Spleen (tissue), 11 donors: Measurements from ENCODE around the gene SNX11. TPM values are rescaled to one million over a fixed set of nuclear protein-coding genes. Genes with fewer than 3 reads are reported as not detected.

Experiments used
- DNase-seq: peaks from one replicate; pipeline ENCODE4 v3.0.0-alpha.2; 2020
- H3K27ac ChIP-seq, 8 donors: fragments of 200-600 bp; sonication (generic) in 7 of 8; 1 replicate in 4 of 8; 2 replicates in 4 of 8; pipeline versions ENCODE4 v1.5.0 to v1.8.0; 2016 to 2021; ENCODE audit warnings: inconsistent platforms in 4 of 8, mild to moderate bottlenecking in 4 of 8, moderate library complexity in 1 of 8
- H3K27me3 ChIP-seq, 7 donors: fragments of 200-600 bp; sonication (generic) in 6 of 7; replicated peaks in 1 of 7; 1 replicate in 4 of 7; 2 replicates in 3 of 7; pipeline versions ENCODE4 v1.5.0 to v1.8.0; 2016 to 2021; ENCODE audit warnings: inconsistent platforms in 3 of 7, mild to moderate bottlenecking in 1 of 7
- H3K36me3 ChIP-seq, 6 donors: fragments of 200-600 bp; sonication (generic) in 5 of 6; 1 replicate in 4 of 6; 2 replicates in 2 of 6; pipeline versions ENCODE4 v1.5.0 to v1.8.0; 2016 to 2021; ENCODE audit warnings: inconsistent platforms in 2 of 6
- H3K4me1 ChIP-seq, 6 donors: fragments of 200-600 bp; sonication (generic) in 5 of 6; 1 replicate in 3 of 6; 2 replicates in 3 of 6; pipeline versions ENCODE4 v1.5.0 to v1.8.0; 2016 to 2021; ENCODE audit warnings: inconsistent platforms in 3 of 6
- H3K4me3 ChIP-seq, 8 donors: fragments of 200-600 bp; sonication (generic) in 7 of 8; 1 replicate in 4 of 8; 2 replicates in 4 of 8; pipeline versions ENCODE4 v1.5.0 to v1.8.0; 2016 to 2021; ENCODE audit warnings: inconsistent platforms in 4 of 8, mild to moderate bottlenecking in 4 of 8, moderate library complexity in 2 of 8
- H3K9me3 ChIP-seq, 8 donors: fragments of 200-600 bp; sonication (generic) in 7 of 8; 1 replicate in 4 of 8; 2 replicates in 4 of 8; pipeline versions ENCODE4 v1.5.0 to v1.8.0; 2016 to 2021; ENCODE audit warnings: inconsistent platforms in 4 of 8
- POLR2A ChIP-seq, 3 donors: fragments of 450-650 bp; IDR thresholded peaks; one replicate each; pipeline ENCODE4 v1.5.1; 2017; ENCODE audit warnings: antibody characterized with exemption in 3 of 3, mild to moderate bottlenecking in 1 of 3
- POLR2AphosphoS5 ChIP-seq, 3 donors: sonication (generic); formaldehyde crosslinking; IDR thresholded peaks; one replicate each; pipeline ENCODE4 v1.5.1; 2017; ENCODE audit warnings: antibody characterized with exemption in 3 of 3
- WGBS, 5 donors: extraction: QIAGEN DNeasy Blood & Tissue Kit in 3 of 5; methylation state at CpG; one replicate each; pipeline versions ENCODE4 v1.1.5 to v1.1.7; 2013 to 2018; 5-methylcytosine and 5-hydroxymethylcytosine counted together
- intact Hi-C: fragments of 100-400 bp; cut with DNase I; formaldehyde crosslinking; loops from one replicate; pipeline ENCODE4 v1.15.0; 2023; ENCODE audit warnings: low total_unique reads
- polyA plus RNA-seq, 3 donors: library from polyadenylated mRNA; stranded (reverse); fragments of 200-250 nt; gene quantifications; one replicate each; pipeline ENCODE4 v1.2.1, GENCODE V29; 2013
- total RNA-seq, 7 donors: library from RNA; depleted of rRNA in 3 of 7; stranded (reverse); fragments of >200 nt in 3 of 7; fragmentation: NEBNext Ultra II Directional in 4 of 7; extraction: Animal tissue kit (Norgen Biotek cat#: 25700) in 4 of 7; gene quantifications; one replicate each; pipeline versions ENCODE4 v1.1.0 to v1.2.1, GENCODE V29; 2016 to 2021
- TF ChIP-seq, protein P1 (sequence below), 11 experiments: fragments of 200-600 bp in 7 of 11; fragments of 450-650 bp in 4 of 11; sonication (generic) in 4 of 11; IDR thresholded peaks in 8 of 11; conservative IDR thresholded peaks in 3 of 11; 1 replicate in 7 of 11; 2 replicates in 4 of 11; pipeline versions ENCODE4 v1.4.0 to v1.8.0; 2016 to 2021; ENCODE audit warnings: antibody characterized with exemption in 11 of 11, inconsistent platforms in 4 of 11, mild to moderate bottlenecking in 1 of 11
- donor health status: healthy with polysubstance abuse.
- donor health status: DM: no; HTN: no; CAD: no; lungs with moderate emphysema.
- donor health status: DM: no; HTN: no; CAD: no.
- donor health status: Bipolar disorder and iron deficiency.
- donor health status: healthy.
- donor health status: DM: no; HTN: no; CAD: no.
- donor health status: DM: yes; HTN: yes; CAD: no.

Gene SNX11
- total and polyA plus RNA-seq, 10 donors, result 17.6 to 45.4 (median 34.9) TPM

DNA sequence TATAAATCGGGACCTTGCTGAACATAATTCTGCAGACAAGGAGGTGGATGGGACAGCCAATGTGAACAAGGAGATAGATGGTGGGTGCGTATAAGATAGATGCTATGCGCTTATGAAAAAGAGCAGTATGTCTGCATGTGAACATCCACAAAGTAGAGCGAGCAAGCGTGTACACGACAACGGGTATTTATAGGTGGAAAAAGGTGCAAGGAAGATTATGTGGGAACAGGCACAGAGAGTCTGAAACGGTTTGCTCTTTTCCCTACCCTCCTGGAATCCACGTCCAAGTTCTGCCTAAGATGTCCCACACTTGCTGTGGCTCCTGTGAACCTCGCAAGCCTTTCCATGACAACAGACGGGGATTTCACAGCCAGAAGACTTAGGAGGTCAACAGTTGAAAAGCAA lies 43.0 kb downstream of the SNX11 start:
- DNase-seq, result no peak
- 77 to 87% (median 85%) methylated on average over 11 of the region's 11 CpGs for WGBS, 5 donors
- Histone ChIP-seq H3K4me3 (no peak overlapping the region), H3K27me3 (peaks cover 0 to 55% (median 17%) of the 10 kb centered on the region in 7 donors), H3K36me3 (peaks cover 0 to 58% (median 0%) of the 10 kb centered on the region in 6 donors), H3K27ac (no peak overlapping the region), H3K4me1 (peaks cover 0 to 11% (median 6%) of the 10 kb centered on the region in 6 donors), H3K9me3 (no peaks in the 10 kb centered on the region)
- intact Hi-C loops, result loop anchor here (10.0 kb wide), 1 partner anchor 464 kb away; the partner anchor contains the start of genes HOXB7 and HOXB8
- TF ChIP-seq POLR2A (IDR thresholded peaks at IDR 0.05), result no peak
- TF ChIP-seq POLR2AphosphoS5 (IDR thresholded peaks at IDR 0.05), result no peak
- TF ChIP-seq, protein P1, sequence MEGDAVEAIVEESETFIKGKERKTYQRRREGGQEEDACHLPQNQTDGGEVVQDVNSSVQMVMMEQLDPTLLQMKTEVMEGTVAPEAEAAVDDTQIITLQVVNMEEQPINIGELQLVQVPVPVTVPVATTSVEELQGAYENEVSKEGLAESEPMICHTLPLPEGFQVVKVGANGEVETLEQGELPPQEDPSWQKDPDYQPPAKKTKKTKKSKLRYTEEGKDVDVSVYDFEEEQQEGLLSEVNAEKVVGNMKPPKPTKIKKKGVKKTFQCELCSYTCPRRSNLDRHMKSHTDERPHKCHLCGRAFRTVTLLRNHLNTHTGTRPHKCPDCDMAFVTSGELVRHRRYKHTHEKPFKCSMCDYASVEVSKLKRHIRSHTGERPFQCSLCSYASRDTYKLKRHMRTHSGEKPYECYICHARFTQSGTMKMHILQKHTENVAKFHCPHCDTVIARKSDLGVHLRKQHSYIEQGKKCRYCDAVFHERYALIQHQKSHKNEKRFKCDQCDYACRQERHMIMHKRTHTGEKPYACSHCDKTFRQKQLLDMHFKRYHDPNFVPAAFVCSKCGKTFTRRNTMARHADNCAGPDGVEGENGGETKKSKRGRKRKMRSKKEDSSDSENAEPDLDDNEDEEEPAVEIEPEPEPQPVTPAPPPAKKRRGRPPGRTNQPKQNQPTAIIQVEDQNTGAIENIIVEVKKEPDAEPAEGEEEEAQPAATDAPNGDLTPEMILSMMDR (IDR thresholded peaks at IDR 0.05 in 8 of 11, conservative IDR thresholded peaks at IDR 0.05 in 3 of 11), result no peak

DNA sequence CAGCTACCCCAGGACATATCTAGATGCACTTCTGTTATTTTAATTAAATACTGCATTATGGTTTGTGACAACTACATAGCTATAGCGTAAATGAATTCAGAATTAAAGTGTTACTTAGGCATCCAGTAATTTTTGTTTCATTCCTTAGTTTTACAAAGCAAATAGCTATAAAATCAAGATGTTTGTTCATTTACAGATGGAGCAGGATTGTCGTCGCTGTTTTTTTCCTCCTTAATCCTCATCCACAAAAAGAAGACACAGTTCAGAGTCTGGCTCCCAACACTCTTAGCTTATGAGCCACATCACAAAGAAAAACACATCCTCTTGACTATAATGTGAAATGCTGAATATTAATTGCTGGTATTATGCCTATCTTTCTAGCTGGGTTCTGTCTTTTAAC lies 43.7 kb downstream of the SNX11 start:
- Histone ChIP-seq H3K36me3 (peaks cover 0 to 58% (median 0%) of the 10 kb centered on the region in 6 donors), H3K27me3 (peaks cover 0 to 58% (median 17%) of the 10 kb centered on the region in 7 donors), H3K27ac (no peak overlapping the region), H3K9me3 (no peaks in the 10 kb centered on the region), H3K4me3 (no peak overlapping the region), H3K4me1 (peaks cover 0 to 11% (median 6%) of the 10 kb centered on the region in 6 donors)
- DNase-seq, result no peak
- WGBS, 5 donors, result 88 to 96% (median 91%) methylated on average over 3 of the region's 3 CpGs
- intact Hi-C loops, result loop anchor here (10.0 kb wide), 1 partner anchor 464 kb away; the partner anchor contains the start of genes HOXB7 and HOXB8
- TF ChIP-seq POLR2A (IDR thresholded peaks at IDR 0.05), result no peak
- TF ChIP-seq, protein P1 (IDR thresholded peaks at IDR 0.05 in 8 of 11, conservative IDR thresholded peaks at IDR 0.05 in 3 of 11), result no peak
- TF ChIP-seq POLR2AphosphoS5 (IDR thresholded peaks at IDR 0.05), result no peak

DNA sequence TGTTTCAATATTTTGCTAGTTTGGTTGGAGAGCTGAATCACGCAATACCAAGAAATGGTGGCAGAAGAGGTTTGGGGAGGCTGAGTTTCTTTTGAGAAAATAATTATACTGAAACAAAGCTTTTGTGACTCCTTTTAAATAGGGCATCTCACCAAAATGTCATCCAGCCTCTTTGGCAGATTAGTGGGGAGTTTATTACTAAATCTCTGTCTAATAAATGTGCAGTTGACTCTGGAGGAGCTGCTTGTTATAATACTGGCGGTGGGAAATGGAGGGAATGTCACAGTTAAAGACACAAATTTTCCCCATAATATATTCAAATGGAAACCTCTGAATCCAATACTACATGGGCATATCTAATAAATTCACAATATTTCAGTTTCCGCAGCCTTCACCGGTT lies 44.7 kb downstream of the SNX11 start:
- Histone ChIP-seq H3K36me3 (peaks cover 0 to 66% (median 0%) of the 10 kb centered on the region in 6 donors), H3K27me3 (peaks cover 0 to 57% (median 17%) of the 10 kb centered on the region in 7 donors), H3K27ac (no peak overlapping the region), H3K4me3 (no peak overlapping the region), H3K9me3 (no peaks in the 10 kb centered on the region), H3K4me1 (peaks cover 0 to 11% (median 6%) of the 10 kb centered on the region in 6 donors)
- no peak for DNase-seq
- intact Hi-C loops, result loop anchor here (10.0 kb wide), 1 partner anchor 463 kb away; the partner anchor contains the start of genes HOXB7 and HOXB8
- TF ChIP-seq, protein P1 (IDR thresholded peaks at IDR 0.05 in 8 of 11, conservative IDR thresholded peaks at IDR 0.05 in 3 of 11), result no peak
- TF ChIP-seq POLR2A (IDR thresholded peaks at IDR 0.05), result no peak
- no peak for TF ChIP-seq POLR2AphosphoS5 (IDR thresholded peaks at IDR 0.05)
- WGBS, 5 donors, result 68 to 97% (median 70%) methylated on average over 4 of the region's 4 CpGs

- Histone ChIP-seq H3K36me3 (peaks cover 0 to 55% (median 0%) of the 10 kb centered on the region in 6 donors), H3K9me3 (no peaks in the 10 kb centered on the region), H3K4me3 (no peak overlapping the region), H3K4me1 (peaks cover 0 to 11% (median 6%) of the 10 kb centered on the region in 6 donors), H3K27me3 (peaks cover 0 to 41% (median 15%) of the 10 kb centered on the region in 7 donors), H3K27ac (no peak overlapping the region)
- TF ChIP-seq POLR2A (IDR thresholded peaks at IDR 0.05), result no peak
- TF ChIP-seq, protein P1 (IDR thresholded peaks at IDR 0.05 in 8 of 11, conservative IDR thresholded peaks at IDR 0.05 in 3 of 11), result peak in 7 of 11 experiments; percentile 15 to 53 (median 43)
- 35 to 45% (median 37%) methylated on average over 6 of the region's 6 CpGs for WGBS, 5 donors
- intact Hi-C loops, result loop anchor here (10.0 kb wide), 1 partner anchor 461 kb away; the partner anchor contains the start of genes HOXB7 and HOXB8
- no peak for DNase-seq
Observed at GRCh38 chr17:48153691-48154358, 46.3 kb downstream of the SNX11 start.
